Fibroblast of peridontal ligament (primary cell): ENCODE data around the gene ZNF878.
"Not testable (repeated sequence)": the region's sequence is repeated elsewhere in the genome, so short reads cannot be mapped to it uniquely, and the experiment has no call there.

Experiments used
- DNase-seq: peaks from one replicate; pipeline ENCODE4 v3.0.0-alpha.2; 2010; ENCODE audit errors: extremely low read depth

ZNF878 gene

GRCh38 chr19:12052497-12053169, at the start of gene ZNF878:
Gene ZNF878 (minus strand): TSS chr19:12052961. CDS start chr19:12052801, 160 bp downstream.
- DNase-seq: peak; percentile 71

GRCh38 chr19:12098040-12098439, 45.3 kb upstream of the ZNF878 start:
- DNase-seq: no peak

- peak; percentile 73 for DNase-seq
Observed at GRCh38 chr19:12095111-12095790, 42.5 kb upstream of the ZNF878 start.

DNA sequence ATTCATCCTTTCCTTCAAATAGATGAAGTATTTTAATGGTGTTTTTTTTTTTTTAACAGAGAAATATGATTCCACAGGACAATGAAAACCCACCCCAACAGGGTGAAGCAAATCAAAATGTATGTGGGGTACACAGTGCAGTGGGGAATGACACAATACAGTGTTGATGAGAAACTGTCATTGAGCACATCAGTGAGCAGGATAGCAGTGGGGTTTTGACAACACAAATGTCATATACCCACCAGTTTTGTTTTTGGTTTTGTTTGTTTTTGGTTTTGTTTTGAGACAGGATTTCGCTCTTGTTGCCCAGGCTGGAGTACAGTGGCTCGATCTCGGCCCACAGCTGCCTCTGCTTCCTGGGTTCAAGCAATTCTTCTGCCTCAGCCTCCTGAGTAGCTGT, 41.0 kb upstream of the ZNF878 start:
- DNase-seq: no peak

DNA sequence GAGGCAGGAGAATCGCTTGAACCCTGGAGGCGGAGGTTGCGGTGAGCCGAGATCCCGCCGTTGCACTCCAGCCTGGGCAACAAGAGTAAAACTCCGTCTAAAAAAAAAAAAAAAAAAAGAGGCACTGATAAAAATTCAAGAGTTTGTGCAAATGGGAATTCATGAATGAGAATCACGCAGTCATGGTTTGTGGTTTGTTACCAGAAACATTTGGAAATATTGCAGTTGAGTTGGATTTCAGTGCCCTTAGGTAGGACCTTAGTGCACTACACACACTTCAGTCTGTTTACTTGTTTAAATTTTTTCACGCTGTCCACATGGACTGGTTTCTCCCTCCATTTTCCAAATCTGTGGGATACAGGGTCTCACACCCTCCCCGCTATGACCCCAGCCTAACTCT, 40.2 kb upstream of the ZNF878 start:
- peak; percentile 65 for DNase-seq

GRCh38 chr19:12092065-12092867, 39.5 kb upstream of the ZNF878 start:
- DNase-seq: peak; percentile 85

GRCh38 chr19:12090807-12091206, 38.0 kb upstream of the ZNF878 start:
- peak; percentile 74 for DNase-seq

- no peak for DNase-seq
Observed at GRCh38 chr19:12085074-12085818, 32.5 kb upstream of the ZNF878 start.

GRCh38 chr19:12083336-12083735, 30.6 kb upstream of the ZNF878 start:
- not testable (repeated sequence) for DNase-seq

- no peak for DNase-seq
Observed at GRCh38 chr19:12077375-12077774, 24.6 kb upstream of the ZNF878 start.

- not testable (repeated sequence) for DNase-seq
Observed at GRCh38 chr19:12076331-12076730, 23.6 kb upstream of the ZNF878 start.

- no peak for DNase-seq
Observed at GRCh38 chr19:12075538-12076139, 22.9 kb upstream of the ZNF878 start.

DNA sequence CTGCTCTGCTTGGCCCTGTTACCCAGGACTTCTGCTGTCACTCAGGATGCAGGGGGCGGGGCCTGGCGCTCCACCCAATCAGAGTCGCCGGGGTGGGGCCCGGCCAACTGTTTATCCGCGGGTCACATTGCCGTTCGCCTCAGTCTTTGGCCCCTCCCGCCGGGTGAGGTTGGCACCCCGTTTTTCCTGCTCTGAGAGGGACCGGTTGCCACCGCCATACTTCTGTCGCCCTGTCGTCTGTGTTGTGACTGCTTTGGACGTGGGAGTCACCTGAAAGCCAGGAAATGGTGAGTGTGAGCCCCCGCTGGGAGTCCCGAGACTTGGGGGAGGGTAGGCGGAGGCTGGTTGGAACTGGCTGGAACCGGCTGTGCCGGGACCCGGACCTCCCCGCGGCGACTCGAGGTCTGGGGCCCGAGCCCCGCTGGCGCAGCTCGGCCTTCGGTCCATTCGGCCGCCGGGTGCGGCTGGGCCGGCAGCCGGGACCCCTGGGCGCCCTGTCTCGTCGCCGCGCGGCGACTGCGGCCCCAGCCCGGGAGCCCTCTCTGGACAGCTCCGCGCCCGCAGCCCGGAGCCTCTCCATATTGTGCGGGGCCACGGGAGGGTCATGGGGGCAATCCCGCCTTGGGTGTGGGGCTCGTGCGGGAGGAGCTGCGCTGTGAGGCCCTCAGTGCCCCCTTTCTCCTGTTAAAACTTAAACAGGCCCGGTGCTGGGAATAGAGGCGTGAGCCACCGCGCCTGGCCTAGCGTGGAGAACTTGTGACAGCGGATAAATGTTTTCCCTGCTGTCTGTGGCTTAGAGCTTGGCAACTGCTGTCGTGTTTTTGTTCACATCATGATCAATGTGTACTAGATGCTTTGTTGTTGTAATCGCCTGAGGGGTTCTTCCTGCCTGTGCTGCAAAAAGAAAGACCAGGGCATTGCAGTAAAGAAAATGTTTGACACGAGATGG, 12.1 kb upstream of the ZNF878 start, which contains the start of gene ZNF844:
ZNF844 (plus strand) TSS at position 142 of the 949 bp plus-strand sequence; CDS start at position 285, 143 bp downstream.
- DNase-seq: peak; percentile 84

GRCh38 chr19:12055784-12056183, 3.0 kb upstream of the ZNF878 start:
- no peak for DNase-seq

GRCh38 chr19:12052091-12052496, 667 bp downstream of the ZNF878 start:
- no peak for DNase-seq

GRCh38 chr19:12047868-12048267, 4.9 kb downstream of the ZNF878 start:
- no peak for DNase-seq

DNA sequence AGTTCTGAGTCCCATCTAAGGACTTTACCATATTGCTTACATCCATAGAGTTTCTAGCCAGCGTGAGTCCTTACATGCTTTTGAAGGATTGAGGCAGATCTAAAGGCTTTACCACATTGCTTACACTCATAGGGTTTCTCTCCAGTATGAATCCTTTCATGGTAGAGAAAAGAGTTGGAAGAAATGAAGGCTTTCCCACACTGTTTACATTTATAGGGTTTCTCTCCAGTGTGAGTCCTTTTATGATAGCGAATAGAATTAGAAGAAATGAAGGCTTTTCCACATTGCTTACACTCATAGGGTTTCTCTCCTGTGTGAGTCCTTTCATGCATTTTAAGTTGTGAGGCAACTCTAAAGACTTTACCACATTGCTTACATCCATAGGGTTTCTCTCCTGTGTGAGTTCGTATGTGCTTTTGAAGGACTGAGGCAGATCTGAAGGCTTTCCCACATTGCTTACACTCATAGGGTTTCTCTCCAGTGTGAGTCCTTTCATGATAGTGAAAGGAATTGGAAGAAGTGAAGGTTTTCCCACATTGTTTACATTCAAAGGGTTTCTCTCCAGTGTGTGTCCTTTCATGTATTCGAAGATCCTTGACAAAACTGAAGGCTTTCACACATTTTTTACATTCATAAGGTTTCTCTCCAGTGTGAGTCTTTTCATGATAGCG, 8.9 kb downstream of the ZNF878 start:
- DNase-seq: no peak

DNA sequence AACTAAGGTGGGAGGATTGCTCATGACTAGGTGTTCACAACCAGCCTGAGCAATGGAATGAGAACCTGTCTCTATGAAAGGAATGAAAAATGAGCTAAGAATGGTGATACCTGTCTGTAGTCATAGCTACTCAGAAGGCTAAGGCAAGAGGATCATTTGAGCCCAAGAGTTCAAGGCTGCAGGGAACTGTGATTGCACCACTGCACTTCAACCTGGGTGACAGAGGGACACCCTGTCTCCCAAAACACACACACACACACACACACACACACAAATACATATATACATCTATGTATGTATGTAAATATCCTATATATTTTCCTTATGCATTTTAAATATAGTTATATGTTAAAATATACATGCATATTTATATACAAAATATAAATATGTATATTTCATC, 9.9 kb downstream of the ZNF878 start:
- DNase-seq: no peak
